ENCODE data around the gene IFNAR2. TPM values are rescaled to one million over a fixed set of nuclear protein-coding genes. Genes with fewer than 3 reads are reported as not detected.
A peak's percentile ranks its signal among the peaks of the same experiment; 100 is the strongest.

The IFNAR2 gene
- total and polyA plus RNA-seq, 10 donors: 20.4 to 124 (median 83.0) TPM

- Histone ChIP-seq H3K27ac (peak overlapping the region in 6 of 8 donors; percentile 24 to 70 (median 68)), H3K4me3 (no peak overlapping the region), H3K27me3 (replicated peaks in 1 of 7) (no peaks in the 10 kb centered on the region), H3K4me1 (peaks cover 14 to 74% (median 38%) of the 10 kb centered on the region in 6 donors), H3K36me3 (peaks cover 4 to 96% (median 65%) of the 10 kb centered on the region in 6 donors), H3K9me3 (peaks cover 0 to 12% (median 5%) of the 10 kb centered on the region in 8 donors)
- intact Hi-C loops (cut with DNase I; ENCODE audit: low total_unique reads): no loop called here
- no peak for TF ChIP-seq CTCF (IDR thresholded peaks at IDR 0.05 in 8 of 11, conservative IDR thresholded peaks at IDR 0.05 in 3 of 11)
- TF ChIP-seq POLR2AphosphoS5 (IDR thresholded peaks at IDR 0.05): no peak
- no peak for TF ChIP-seq POLR2A (IDR thresholded peaks at IDR 0.05)
- 75 to 90% (median 82%) methylated on average over 2 of the region's 2 CpGs for WGBS, 5 donors
- DNase-seq: no peak
These were observed 29.7 kb downstream of the IFNAR2 start for GRCh38 chr21:33259428-33259827.

GRCh38 chr21:33259995-33260394 is 30.3 kb downstream of the IFNAR2 start:
- Histone ChIP-seq H3K4me1 (peaks cover 14 to 75% (median 41%) of the 10 kb centered on the region in 6 donors), H3K27ac (peak overlapping the region; percentile 11 to 70 (median 62)), H3K4me3 (no peak overlapping the region), H3K36me3 (peaks cover 2 to 95% (median 59%) of the 10 kb centered on the region in 6 donors), H3K27me3 (replicated peaks in 1 of 7) (no peaks in the 10 kb centered on the region), H3K9me3 (peaks cover 0 to 12% (median 5%) of the 10 kb centered on the region in 8 donors)
- intact Hi-C loops (cut with DNase I; ENCODE audit: low total_unique reads): no loop called here
- WGBS, 5 donors: 39 to 67% (median 51%) methylated on average over 7 of the region's 7 CpGs
- no peak for DNase-seq
- TF ChIP-seq POLR2A (IDR thresholded peaks at IDR 0.05) (no peak), POLR2AphosphoS5 (IDR thresholded peaks at IDR 0.05) (peak in 1 of 3 donors; percentile 35), CTCF (IDR thresholded peaks at IDR 0.05 in 8 of 11, conservative IDR thresholded peaks at IDR 0.05 in 3 of 11) (no peak)

- Histone ChIP-seq H3K27ac (peak overlapping the region in 7 of 8 donors; percentile 24 to 71 (median 69)), H3K4me1 (peaks cover 23 to 79% (median 53%) of the 10 kb centered on the region in 6 donors), H3K4me3 (no peak overlapping the region), H3K27me3 (replicated peaks in 1 of 7) (no peaks in the 10 kb centered on the region), H3K36me3 (peaks cover 2 to 79% (median 44%) of the 10 kb centered on the region in 6 donors), H3K9me3 (peaks cover 0 to 12% (median 5%) of the 10 kb centered on the region in 8 donors)
- no peak for DNase-seq
- intact Hi-C loops (cut with DNase I; ENCODE audit: low total_unique reads): no loop called here
- TF ChIP-seq POLR2AphosphoS5 (IDR thresholded peaks at IDR 0.05): peak in 2 of 3 donors; percentile 56 to 59
- TF ChIP-seq POLR2A (IDR thresholded peaks at IDR 0.05): no peak
- TF ChIP-seq CTCF (IDR thresholded peaks at IDR 0.05 in 8 of 11, conservative IDR thresholded peaks at IDR 0.05 in 3 of 11): no peak
- 22 to 55% (median 36%) methylated on average over 3 of the region's 3 CpGs for WGBS, 5 donors
These were observed 31.9 kb downstream of the IFNAR2 start for GRCh38 chr21:33261635-33262034.

- TF ChIP-seq POLR2A (IDR thresholded peaks at IDR 0.05): no peak
- TF ChIP-seq POLR2AphosphoS5 (IDR thresholded peaks at IDR 0.05): no peak
- TF ChIP-seq CTCF (IDR thresholded peaks at IDR 0.05 in 8 of 11, conservative IDR thresholded peaks at IDR 0.05 in 3 of 11): no peak
- no peaks in the 10 kb centered on the region for H3K27me3 ChIP-seq (replicated peaks in 1 of 7)
- peaks cover 31 to 92% (median 65%) of the 10 kb centered on the region in 6 donors for H3K4me1 ChIP-seq
- H3K4me3 ChIP-seq: no peak overlapping the region
- H3K36me3 ChIP-seq: peaks cover 2 to 69% (median 31%) of the 10 kb centered on the region in 6 donors
- intact Hi-C loops (cut with DNase I; ENCODE audit: low total_unique reads): no loop called here
- 94 to 98% (median 95%) methylated on average over 10 to 11 of the region's 11 CpGs for WGBS, 5 donors
- DNase-seq: no peak
- peak overlapping the region in 1 of 8 donors; percentile 6 for H3K27ac ChIP-seq
- H3K9me3 ChIP-seq: peaks cover 0 to 5% (median 3%) of the 10 kb centered on the region in 8 donors
These were observed 33.2 kb downstream of the IFNAR2 start for GRCh38 chr21:33262921-33263320.

Measured in spleen (tissue), 11 donors.